ENCODE results near the gene MCTP2.

The MCTP2 gene

GRCh38 chr15:94263341-94264273, 32.2 kb downstream of the MCTP2 start:
- no peak for DNase-seq

DNA sequence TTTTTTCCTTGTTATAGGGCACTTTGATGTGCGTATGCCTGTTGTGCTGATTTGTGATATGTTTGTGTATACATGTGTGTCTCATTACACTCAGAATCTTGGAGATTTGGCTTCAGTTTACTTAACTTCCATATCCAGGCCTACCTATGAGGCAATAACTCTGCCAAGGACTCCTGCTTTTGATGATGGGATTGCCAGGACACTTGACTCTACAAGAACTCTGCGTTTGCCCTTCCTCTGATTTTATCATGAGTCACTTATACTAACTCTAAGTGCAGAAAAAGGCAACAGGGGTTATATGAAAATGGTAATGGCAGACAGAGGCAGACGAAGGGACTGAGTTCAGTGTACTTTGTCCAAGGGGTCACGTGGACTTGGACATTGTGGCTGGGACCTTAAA, 33.6 kb downstream of the MCTP2 start:
- no peak for DNase-seq

GRCh38 chr15:94265982-94266381, 34.6 kb downstream of the MCTP2 start:
- no peak for DNase-seq

GRCh38 chr15:94266789-94267188, 35.4 kb downstream of the MCTP2 start:
- no peak for DNase-seq

DNA sequence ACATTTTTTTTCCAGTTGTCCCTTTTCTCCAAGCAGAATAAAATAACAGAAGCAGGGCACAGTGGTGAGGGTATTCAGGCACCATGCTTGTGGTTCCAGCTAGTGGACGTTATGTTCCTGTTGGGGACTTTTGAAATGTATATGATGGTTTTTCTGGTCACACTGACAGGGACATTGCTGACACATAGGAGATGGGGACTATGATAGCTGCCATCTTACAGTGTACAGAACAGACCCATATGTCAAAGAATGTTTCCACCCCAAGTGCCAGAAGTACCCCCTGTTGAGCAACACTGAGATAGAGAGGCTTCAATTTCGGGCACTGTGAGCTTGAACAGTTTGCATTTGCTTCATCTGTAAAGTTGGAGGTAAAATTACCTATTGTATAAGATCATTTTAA, 38.6 kb downstream of the MCTP2 start:
- DNase-seq: no peak

DNA sequence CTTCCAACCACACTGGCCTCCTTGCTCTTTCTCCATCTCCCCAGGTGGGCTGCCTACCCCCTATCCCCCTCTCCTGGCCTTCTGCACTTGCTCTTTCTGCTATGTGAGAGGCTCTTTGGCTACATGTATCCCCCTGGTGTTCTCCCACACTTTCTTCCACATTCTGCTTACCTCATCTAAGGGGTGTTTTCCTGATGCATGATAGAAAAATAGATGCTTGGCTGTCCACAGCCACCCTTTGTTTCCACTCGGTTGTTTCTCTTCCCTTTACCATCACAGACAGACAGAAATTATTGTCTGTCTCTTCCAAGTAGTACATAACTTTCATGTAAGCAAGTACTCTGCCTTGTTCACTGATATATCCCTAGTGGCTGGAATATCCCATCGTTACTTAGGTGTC, 39.2 kb downstream of the MCTP2 start:
- no peak for DNase-seq

- peak; percentile 11 to 17 for DNase-seq
Observed at GRCh38 chr15:94272251-94272898, 41.0 kb downstream of the MCTP2 start.

DNA sequence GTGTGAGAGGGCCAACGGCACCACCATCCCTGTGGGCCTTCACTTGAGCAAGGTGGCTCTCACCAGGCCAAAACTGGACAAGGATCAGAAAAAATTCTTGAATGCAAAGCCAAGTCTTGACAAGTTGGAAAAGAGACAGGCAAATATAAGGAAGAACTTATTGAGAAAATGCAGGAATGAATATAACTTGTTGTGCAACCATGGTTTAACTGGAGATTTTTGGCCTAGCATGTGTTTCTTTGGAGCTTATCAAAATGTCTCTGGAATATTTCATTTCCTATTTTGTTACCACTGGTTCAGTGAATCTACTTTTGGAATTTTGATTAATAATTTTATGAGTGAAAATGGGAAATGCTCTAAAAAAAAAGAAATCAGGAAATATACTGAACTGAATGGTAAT, 42.5 kb downstream of the MCTP2 start:
- no peak for DNase-seq

GRCh38 chr15:94274745-94275144, 43.4 kb downstream of the MCTP2 start:
- no peak for DNase-seq

DNA sequence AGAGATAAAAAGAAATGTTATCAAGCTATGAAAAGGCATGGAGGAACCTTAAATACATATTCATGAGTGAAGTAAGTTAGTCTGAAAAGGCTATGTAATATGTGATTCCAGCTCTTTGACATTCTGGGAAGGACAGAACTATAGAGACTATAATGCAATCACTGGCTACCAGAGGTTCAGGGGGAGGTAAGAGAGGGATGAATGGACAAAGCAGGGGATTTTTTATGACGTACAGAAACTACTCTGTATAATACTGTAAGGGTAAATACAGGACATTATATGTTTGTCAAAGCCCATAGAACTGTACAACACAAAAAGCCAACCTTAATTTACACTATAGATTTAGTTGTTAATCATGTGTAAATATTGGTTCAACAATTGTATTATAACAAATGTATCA, 46.1 kb downstream of the MCTP2 start:
- no peak for DNase-seq

DNA sequence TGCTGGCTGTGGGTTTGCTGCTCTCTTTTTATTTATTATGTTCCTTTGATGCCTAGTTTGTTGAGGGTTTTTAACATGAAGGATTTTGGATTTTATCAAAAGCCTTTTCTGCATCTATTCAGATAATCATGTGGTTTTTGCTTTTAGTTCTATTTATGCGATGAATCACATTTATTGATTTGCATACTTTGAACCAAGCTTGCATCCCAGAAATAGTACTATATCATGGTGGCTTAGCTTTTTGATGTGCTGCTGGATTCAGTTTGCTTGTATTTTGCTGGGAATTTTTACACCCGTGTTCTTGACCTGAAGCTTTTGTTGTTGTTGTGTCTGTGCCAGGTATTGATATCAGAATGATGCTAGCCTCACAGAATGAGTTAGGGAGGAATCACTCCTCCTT, 48.4 kb downstream of the MCTP2 start:
- DNase-seq: no peak

GRCh38 chr15:94280301-94280700, 48.9 kb downstream of the MCTP2 start:
- DNase-seq: no peak

DNA sequence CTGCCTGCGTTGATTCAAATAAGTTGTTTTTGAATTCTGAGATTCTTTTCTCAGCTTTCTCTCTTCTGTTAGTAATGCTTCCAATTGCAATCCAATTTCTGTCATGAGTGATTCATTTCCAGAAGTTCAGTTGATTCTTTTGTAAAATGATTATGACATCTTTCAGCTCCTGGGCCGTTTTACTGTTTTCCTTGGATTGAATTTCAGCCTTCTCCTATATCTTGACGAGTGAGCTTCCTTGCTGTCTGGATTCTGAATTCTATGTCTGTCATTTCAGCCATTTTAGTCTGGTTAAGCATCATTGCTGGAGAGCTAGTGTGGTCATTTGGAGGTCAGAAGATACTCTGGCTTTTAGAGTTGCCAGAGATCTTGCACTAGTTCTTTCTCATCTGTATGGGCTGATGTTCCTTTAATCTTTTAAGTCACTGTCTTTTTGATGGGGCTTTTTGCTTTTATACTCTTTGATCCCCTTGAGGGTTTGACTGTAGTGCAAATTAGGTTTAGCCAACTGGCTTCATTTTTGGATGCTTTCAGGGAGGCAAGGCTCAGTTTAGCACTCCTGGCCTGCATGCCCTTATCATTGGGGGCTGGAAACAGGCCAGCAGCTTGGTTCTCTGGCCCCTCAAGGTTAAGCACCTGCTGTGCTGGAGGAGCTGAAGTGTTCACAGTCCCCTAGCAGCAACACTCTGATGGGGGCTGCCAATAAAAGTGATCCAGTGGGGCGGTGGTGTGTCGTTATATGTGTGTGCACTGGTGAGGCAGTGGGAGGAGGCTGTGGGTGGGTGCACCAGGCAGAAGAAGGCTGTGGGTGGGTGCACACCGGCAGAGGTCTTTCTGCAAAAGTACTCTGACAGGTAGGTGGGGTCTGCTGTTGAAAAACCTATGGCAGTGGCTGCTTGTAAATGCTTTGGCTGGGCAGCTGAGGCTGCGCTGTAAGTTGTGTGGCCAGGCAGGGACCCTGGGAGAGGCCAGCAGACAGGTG, 51.2 kb downstream of the MCTP2 start:
- DNase-seq: no peak

GRCh38 chr15:94286583-94286982, 55.2 kb downstream of the MCTP2 start:
- no peak for DNase-seq

- DNase-seq: peak; percentile 87 to 92
Observed at GRCh38 chr15:94287794-94288246, 56.5 kb downstream of the MCTP2 start.

GRCh38 chr15:94290730-94291129, 59.4 kb downstream of the MCTP2 start:
- peak; percentile 34 to 67 for DNase-seq

DNA sequence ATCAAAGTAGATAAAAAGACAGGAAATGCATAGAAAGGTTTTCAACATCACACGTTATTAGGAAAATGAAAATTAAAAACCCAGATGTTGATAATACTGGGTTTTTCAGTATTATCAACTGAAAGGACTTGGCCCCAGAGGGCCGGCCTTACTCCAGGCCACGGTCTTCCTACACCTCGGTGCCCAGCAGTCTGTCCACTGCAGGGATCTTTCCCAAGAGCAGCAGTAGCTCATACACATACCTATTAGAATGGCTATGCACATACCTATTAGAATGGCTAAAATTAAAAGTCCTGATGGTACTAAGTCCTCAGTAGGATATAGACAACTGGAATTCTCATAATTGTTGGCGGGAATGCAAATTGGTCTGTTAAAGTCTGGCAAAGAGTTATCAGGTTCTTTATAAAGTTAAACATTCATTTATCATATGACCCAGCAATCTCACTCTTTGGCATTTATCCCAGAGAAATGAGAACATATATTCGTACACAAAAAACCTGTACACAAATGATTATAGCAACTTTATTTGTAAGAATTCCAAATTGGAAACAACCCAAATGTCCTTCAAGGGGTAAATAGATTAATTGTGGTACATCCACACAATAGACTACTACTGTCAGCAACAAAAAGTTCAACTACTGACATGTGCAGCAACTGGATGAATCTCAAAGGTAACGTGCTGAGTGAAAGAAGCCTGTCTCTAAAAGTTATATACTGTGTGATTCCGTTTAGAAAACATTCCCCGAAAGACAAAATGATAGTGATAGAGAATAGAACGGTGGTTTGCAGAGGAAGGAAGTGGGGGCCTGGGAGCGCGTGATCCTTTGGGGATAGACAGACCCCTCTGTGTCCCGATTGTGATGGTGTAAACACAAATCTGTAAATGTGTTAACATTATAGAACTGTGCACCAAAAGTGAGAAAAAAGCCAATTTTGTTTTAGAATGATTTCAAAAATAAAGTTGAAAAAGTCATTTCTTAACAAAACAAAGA, 62.3 kb downstream of the MCTP2 start:
- no peak for DNase-seq

- DNase-seq: no peak
Observed at GRCh38 chr15:94294556-94294955, 63.2 kb downstream of the MCTP2 start.

DNA sequence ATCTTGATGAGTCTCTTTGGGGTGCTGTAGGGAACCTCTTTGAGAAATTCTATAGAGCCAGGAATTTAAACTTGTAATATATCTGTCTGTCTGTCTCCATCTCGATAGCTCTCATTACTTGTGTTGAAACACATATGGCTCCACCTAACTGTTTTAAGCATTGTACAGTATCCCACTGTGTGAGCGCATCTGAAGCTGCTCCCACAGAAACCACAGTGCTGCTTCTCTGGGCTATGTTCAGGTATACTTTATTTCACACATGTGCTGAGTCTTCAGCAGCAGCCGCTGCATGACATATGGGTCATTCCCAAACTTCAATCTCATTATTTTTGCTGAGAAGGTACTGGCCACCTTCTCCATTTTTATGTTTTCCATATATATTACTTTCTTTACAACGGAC, 63.9 kb downstream of the MCTP2 start:
- DNase-seq: no peak

DNA sequence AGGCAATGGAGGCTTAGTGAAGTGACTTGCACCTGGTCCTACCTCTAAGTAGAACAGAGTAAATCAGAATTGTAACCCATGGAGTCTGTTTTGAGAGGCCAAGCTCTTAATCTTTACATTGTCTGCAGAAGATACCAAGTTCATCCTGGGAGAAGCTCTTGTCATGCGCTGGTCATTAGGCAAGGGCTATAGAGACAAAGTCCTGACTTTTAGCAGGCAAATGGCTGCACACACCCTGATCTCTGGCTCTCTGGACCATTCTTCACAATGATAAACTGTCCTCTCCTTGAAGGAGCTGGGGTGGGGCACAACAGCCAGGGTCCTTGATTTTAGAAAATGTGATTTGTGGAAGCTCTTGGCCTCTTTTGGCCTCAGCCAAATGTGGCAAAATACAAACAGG, 65.4 kb downstream of the MCTP2 start:
- DNase-seq: no peak

- DNase-seq: peak; percentile 62 to 64
Observed at GRCh38 chr15:94297558-94297957, 66.2 kb downstream of the MCTP2 start.

DNA sequence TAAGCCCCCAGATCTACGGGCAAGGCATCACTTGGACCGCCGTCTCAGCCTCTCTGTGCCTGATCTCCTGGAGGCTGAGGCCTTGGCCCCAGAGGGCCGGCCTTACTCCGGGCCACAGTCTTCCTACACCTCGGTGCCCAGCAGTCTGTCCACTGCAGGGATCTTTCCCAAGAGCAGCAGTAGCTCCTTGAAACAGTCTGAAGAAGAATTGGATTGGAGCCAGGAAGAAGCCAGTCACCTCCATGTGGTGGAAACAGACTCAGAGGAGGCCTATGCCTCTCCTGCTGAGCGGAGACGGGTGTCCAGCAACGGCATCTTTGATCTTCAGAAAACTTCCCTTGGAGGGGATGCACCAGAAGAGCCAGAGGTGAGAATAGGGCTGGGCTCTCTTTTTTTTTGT, 67.0 kb downstream of the MCTP2 start:
- DNase-seq: no peak

Measured in AML-193 (cell line).